ELR (cell line): ENCODE measurements around the gene RAB11FIP4.

Experiments
- DNase-seq: peaks from one replicate; pipeline ENCODE4 v3.0.0-alpha.2; 2015; ENCODE audit warnings: low read depth

Gene RAB11FIP4

GRCh38 chr17:31408586-31408985 lies 17.1 kb downstream of the RAB11FIP4 start:
- DNase-seq = no peak

GRCh38 chr17:31411707-31412285 lies 20.3 kb downstream of the RAB11FIP4 start:
- no peak for DNase-seq

GRCh38 chr17:31412511-31412910 lies 21.0 kb downstream of the RAB11FIP4 start:
- DNase-seq = no peak

- no peak for DNase-seq
Observed at GRCh38 chr17:31413081-31413799, 21.8 kb downstream of the RAB11FIP4 start.

GRCh38 chr17:31413874-31414549 lies 22.5 kb downstream of the RAB11FIP4 start:
- DNase-seq = peak; percentile 81

GRCh38 chr17:31414550-31414918 lies 23.1 kb downstream of the RAB11FIP4 start:
- DNase-seq = no peak

- DNase-seq = no peak
Observed at GRCh38 chr17:31415004-31415454, 23.6 kb downstream of the RAB11FIP4 start.

GRCh38 chr17:31415640-31416502 lies 24.4 kb downstream of the RAB11FIP4 start:
- DNase-seq = no peak

GRCh38 chr17:31416503-31416923 lies 25.0 kb downstream of the RAB11FIP4 start:
- no peak for DNase-seq

GRCh38 chr17:31417051-31417792 lies 25.7 kb downstream of the RAB11FIP4 start:
- DNase-seq = no peak

GRCh38 chr17:31418773-31419350 lies 27.4 kb downstream of the RAB11FIP4 start:
- no peak for DNase-seq

GRCh38 chr17:31422443-31422842 lies 31.0 kb downstream of the RAB11FIP4 start:
- no peak for DNase-seq

GRCh38 chr17:31424944-31425281 lies 33.4 kb downstream of the RAB11FIP4 start:
- no peak for DNase-seq

GRCh38 chr17:31425282-31426040 lies 34.0 kb downstream of the RAB11FIP4 start:
- DNase-seq = no peak

- DNase-seq = no peak
Observed at GRCh38 chr17:31427684-31428083, 36.2 kb downstream of the RAB11FIP4 start.

- DNase-seq = no peak
Observed at GRCh38 chr17:31428111-31428510, 36.6 kb downstream of the RAB11FIP4 start.

GRCh38 chr17:31428512-31428911 lies 37.0 kb downstream of the RAB11FIP4 start:
- no peak for DNase-seq

- DNase-seq = no peak
Observed at GRCh38 chr17:31431098-31431851, 39.8 kb downstream of the RAB11FIP4 start.

GRCh38 chr17:31431852-31432658 lies 40.6 kb downstream of the RAB11FIP4 start:
- DNase-seq = no peak
